ENCODE results near the gene CLTA.

Gene CLTA, protein sequence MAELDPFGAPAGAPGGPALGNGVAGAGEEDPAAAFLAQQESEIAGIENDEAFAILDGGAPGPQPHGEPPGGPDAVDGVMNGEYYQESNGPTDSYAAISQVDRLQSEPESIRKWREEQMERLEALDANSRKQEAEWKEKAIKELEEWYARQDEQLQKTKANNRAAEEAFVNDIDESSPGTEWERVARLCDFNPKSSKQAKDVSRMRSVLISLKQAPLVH

DNA sequence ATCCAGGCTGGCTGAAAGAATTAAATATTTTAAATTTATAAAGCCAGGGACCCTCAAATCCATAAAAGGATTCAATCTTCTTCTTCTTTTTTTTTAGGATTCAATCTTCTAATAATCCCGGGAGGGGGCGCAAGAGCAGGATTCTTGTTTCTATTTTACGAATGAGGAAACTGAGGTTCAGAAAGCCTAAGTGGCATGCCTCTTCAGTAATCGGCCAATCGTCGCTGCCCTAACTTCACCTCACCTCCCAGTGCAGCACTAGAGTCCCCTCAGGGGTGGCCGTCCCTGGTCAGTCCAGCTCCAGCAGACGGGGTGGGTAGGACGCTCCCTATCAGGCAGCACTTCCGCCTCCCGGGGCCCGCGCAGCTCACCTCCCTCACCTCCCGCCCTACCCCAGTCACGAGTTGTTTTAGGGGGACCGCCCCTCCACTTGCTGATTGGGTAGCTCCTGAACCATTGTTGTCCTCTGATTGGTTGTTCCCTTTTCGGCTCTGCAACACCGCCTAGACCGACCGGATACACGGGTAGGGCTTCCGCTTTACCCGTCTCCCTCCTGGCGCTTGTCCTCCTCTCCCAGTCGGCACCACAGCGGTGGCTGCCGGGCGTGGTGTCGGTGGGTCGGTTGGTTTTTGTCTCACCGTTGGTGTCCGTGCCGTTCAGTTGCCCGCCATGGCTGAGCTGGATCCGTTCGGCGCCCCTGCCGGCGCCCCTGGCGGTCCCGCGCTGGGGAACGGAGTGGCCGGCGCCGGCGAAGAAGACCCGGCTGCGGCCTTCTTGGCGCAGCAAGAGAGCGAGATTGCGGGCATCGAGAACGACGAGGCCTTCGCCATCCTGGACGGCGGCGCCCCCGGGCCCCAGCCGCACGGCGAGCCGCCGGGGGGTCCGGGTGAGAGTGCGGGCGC, at the start of gene CLTA:
Gene CLTA (plus strand): TSS at position 534 of the 902 bp plus-strand sequence. CDS start 136 bp downstream, at position 670.
- DNase-seq (ENCODE audit: low spot score) = peak; percentile 99

DNA sequence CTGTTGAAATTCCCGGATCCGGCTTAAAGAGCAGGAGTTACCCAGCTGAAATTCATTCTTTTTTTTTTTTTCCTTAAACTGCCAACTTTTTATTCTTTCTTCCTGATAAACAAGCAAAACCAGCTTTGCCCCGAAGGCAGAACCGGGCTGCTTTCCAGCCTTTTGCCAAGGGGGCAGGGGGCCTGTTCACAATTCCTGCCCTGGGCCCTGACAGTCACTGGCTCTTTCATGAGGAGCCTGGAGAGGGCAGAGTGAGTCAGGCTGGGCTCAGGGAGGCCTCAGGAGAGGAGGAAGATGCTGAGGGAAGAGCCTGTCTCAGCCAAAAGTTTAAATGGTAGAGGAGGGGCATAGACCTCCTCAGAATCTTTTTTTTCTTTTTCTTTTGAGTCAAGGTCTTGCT, 49.4 kb upstream of the CLTA start:
- peak; percentile 47 for DNase-seq (ENCODE audit: low spot score)

DNA sequence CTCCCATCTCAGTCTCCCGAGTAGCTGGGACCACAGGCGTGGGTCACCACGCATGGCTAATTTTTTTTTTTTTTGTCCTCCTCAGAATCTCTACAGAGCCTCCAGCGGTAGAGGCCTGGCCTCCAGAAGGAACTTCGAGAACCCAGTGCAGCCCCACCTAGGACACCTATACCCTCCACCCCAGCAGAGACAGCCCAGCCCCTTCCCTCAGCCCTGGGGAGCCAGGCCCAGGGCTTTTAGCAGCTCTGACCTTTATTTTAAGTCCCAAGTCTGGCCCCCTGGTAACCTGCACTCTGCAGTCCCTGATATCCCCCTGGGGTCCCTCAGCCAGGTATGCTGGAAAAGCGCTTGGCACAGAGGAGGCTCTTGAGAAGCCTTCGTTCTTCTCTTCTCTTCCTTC, 49.0 kb upstream of the CLTA start:
- DNase-seq (ENCODE audit: low spot score) = no peak

DNA sequence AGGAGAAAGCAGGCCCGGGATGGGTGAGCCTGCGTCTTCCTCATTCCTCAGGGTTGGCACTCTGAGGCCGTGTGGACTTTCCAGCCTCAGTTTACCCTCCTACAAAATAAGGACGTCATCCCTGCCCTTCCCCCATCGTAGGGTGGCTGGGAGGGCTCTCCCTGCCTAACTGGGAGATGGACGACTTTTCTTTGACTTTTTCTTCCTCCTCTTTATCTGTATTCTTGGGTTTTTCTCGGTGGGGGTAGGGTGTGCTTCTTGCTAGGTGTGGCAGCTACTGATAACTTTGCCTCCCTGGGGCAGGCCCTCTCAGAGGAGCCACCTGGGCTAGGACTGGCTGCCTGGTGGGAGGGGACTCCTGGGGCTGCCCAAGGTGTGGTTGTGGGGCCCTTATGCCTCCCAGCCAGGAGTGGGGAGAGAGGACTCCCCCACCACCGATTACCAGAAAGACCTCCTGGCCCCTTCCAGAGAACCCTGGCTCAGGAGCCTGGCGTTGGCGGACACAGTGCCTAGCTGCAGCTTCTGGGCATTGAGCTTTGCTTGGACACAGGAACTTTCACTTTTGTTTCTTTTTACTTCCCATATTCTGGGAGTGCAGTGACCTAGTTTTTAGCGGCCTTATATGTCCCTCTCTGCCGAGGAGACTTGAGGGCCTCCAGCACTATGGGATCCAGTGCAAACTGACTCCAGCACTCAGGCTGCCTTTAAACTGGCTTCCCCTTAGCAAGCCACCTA, 48.0 kb upstream of the CLTA start:
- DNase-seq (ENCODE audit: low spot score) = no peak

DNA sequence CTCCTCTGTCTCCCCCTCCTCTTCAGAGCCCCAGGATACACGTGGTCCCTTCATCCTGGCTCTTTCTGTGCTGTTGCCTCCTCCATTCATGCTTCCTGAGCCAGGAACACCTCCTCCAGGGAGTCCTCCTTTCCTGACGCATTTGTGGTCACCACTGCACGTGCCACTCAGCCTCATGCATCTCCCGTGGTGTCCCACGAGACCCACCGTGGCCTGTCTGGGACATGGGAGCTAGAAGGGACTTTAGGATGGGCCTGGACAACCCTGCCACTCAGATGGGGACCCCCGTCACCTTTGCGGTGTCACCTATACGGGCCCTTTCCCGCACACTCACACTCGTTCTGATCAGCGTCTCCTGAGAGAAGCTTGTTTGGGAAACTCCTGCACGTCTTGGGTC, 47.5 kb upstream of the CLTA start:
- no peak for DNase-seq (ENCODE audit: low spot score)

DNA sequence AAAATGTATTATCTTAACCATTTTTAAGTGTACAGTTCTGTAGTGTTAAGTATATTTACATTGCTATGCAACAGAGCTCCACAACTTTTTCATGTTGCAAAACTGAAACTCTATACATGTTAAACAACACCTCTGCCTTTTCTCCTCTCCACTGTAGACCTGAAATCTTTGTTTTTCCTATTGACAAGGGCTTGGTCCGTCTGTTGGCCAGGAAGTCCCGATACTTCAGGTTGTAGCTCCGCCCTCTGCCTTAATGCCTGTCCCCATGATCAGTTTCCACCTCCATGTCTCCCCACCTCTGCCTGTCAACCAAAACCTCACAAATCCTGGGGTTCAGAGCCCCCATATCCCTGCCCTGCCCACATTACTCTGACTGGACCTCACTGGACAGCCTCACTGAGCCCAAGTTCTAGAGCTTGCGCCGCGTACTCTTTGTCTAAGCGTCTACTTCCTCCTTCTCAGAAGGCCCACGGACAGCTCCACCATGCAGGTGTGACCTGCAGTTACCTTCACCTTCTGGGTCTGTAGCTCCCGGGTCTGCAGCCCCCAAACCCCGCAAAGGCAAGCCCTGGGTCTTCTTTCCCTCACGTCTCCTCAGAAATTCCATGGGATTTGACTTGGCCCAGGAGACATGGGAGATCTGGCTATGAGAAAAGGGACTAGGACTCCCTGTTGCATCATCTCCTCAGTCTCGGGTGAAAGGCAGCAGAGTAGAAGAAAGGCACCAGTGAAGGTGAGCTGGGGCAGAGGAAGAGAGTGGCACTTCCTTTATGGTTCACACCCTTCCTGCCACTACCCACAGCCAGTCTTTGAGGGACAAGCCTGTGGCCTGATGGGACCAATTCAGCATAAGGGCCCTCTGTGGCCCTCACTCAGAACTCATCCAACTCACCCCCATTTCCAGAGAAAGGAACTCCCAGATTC, 46.1 kb upstream of the CLTA start:
- DNase-seq (ENCODE audit: low spot score) = no peak

DNA sequence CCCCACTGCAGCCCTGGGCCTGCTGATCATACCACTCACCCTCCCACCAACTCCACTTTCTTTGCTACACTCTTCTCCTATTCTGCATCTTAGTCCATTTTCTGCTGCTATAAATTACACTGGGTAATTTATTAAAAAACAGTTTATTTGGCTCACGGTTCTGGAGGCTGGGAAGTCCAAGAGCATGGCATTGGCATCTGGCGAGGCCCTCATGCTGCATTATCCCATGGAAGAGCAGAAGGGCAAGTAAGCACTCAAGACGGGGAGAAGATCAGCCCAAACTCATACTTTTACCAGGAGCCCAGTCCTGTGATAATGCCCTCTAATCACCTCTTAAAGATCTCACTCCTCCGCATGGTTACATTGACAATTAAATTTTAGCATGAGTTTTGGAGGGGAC, 44.8 kb upstream of the CLTA start:
- no peak for DNase-seq (ENCODE audit: low spot score)

DNA sequence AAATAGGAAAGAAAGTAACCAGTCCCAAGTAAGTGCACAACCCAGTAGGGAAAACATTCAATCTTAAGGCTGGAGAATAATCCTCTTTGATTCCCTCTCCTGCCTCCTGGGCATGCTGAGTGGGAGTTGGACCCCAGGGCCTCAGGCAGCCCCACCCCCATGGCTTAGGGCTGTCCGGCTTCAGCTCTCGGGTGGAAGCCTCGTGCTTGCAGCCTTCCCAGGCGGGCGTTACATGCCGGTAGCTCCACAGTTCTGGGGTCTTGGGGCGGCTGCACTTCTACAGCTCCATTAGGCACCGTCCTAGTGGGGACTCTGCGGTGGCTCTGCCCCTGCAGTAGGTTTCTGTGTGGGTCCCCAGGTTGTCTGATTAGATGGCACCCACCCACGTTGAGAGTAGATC, 44.1 kb upstream of the CLTA start:
- DNase-seq (ENCODE audit: low spot score) = no peak

DNA sequence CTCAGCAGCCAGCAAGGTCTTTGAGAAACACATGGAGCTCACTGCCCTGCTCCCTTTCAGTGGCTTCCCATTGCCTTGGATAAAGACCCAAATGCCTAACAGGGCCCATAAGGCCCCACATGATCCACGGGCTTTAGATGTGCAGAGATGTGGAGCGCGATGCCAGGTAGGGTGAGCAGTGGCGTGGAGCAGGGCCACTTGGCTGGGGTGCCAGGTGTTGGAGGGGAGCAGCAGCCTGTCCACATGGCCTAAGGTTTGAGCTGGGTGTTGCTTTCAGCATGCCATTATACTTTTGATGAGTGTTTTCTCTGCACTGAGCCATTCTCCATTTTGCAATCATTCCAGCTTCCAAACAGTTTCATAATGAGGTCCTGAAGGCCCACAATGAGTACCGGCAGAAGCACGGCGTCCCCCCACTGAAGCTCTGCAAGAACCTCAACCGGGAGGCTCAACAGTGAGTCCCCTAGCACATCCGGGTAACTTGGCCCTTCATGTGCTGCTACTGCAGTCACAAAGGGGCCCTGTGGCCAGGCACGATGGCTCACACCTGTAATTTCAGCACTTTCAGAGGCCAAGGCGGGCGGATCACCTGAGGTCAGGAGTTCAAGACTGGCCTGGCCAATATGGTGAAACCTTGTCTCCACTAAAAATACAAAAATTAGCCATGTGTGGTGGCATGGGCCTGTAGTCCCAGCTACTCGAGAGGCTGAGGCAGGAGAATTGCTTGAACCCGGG, 43.1 kb upstream of the CLTA start:
- no peak for DNase-seq (ENCODE audit: low spot score)

DNA sequence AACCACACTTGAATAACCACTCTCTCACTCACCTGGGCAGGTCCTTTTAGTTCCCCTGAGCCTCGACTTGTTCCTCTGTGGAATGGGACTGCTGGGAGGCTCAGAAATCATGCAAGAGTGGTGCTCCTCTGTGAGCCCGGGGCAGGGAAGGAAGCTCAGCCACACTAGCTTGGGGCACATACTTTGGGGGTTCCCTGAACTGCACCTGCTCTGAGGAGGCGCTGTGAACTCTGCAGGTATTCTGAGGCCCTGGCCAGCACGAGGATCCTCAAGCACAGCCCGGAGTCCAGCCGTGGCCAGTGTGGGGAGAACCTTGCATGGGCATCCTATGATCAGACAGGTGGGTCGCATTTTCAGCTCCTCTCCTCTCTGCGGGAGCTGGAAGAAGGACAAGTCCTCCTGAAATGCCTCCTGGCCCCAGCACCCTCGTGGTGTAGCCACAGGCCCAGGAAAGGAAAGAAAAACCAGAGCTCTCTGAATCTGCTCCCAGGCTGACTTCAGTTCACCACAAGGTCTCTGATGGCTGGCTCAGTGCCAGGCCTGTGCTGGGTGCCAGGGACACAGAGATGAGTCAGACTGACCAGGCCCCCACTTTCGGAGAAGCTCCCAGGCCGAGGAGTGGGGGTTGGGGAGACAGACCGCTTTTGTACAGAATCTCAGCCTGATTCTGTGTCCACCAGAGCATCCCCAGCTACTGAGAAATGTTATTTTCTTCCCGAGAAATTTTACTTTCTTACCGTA, 42.2 kb upstream of the CLTA start:
- peak; percentile 97 for DNase-seq (ENCODE audit: low spot score)

DNA sequence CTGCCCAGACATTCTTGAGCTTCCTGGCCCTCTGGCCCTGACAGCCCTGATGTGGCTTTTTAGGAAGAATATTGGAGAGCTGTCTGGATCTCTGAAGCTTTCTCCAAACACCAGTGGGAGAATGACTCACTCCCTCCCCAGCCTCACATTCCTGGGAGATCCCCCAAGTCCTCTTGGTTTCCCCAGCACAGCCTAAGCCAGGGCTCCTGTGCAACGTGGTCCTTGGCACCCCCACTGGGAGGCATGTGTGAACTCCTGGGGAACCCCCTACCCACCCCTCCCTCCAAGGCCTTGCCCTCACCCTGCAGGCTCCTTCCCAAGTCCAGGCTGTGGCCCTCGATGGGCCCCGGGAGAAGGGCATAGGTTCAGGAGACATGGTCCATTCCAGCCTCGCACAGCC, 41.5 kb upstream of the CLTA start:
- DNase-seq (ENCODE audit: low spot score) = peak; percentile 74

DNA sequence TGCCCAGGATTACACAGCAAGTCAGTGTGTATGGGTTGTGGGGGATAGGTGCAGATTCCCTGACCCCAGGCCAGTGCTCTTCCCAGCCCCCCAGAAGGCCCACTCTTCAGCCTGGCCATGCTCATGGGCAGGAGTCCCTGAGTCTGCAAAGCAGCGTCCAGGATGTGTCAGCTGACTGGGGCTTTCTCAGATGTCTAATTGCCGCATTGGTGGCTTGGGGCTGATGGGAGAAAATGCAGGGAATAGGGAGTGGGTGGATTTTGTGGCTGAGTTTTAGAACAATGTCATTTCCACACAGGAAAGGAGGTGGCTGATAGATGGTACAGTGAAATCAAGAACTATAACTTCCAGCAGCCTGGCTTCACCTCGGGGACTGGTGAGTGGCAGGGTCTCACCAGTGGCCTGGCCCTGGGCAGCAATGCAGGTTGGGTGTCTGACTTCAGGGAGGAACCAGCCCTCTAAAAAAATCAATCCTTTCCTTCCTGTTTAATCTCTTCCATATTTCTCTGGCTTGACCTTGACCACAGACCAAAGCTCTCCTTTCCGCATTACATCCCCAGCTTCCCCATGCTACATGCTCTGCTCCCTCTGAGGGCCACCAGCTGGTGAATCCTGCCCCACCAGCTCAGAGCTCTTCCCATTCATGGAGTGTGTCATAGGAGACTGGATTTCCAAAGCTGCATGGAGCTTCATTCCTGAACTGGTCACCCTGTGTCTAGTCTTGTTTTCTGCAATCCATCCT, 40.0 kb upstream of the CLTA start:
- no peak for DNase-seq (ENCODE audit: low spot score)

DNA sequence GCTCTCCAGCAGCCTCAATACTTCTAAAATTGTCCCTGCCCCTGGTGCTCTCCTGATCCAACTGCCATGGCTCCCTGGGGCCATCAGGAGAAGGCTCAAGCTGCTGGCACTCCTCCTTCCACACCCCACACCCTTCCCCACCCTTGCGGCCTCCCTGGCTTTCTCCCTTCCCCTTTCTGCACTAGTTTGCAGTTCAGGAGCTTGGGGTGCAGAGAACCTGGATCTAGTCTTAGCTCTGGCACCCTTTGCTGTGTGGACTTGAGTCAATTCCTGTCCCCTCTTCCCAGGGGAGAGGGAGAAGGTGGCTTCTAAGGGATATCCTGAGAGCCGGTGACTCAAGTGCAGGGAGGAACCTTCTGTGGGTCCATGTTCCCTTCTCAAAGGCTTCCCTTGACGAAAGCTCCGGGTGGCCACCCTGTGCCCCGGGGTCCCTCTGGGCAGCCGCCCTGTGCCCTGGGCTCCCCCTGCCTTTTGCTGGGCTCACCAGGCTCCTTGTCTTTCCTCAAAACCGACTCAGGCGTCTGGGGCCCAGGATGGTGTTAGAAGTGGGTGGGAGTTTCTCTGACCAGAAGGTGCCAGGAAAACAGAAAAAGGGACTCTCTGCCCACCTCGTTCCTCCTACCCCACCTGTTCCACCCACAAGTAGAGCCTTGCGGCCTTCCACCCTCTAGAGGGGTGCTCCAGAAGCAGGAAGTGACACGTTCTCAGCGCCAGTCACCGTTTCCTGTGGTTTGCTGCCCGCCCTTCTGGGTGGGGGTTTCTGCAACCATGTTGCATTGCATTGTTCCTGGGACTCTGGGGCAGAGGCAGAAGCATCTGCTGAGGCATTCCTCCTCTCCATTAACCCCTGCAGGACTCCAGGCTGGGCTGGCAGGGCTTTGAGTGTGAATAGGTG, 39.2 kb upstream of the CLTA start:
- no peak for DNase-seq (ENCODE audit: low spot score)

DNA sequence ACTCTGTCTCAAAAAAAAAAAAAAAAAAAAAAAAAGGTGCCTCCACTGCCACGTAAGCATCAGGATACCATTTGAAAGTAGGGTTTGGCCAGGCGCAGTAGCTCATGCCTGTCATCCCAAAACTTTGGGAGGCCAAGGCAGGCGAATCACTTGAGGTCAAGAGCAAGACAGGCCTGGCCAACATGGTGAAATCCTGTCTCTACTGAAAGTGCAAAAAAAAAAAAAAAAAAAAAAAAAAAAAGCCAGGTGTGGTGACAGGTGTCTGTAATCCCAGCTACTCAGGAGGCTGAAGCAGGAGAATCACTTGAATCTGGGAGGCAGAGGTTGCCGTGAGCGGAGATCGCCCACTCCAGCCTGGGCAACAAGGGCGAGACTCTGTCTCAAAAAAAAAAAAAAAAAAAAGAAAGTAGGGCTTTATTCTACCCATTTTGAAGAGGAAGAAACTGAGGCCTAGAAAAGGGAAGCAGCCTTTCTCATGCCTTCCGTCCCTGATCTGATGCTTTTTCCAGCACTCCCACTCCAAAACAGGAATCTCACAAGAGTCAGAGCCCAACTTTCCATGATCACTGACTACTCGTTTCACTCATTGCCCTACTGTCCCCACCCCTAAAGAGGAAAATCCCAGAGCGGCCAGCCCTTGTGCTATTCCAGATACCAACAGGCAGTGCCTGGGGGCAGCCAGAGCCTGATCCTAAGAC, 37.8 kb upstream of the CLTA start:
- DNase-seq (ENCODE audit: low spot score) = no peak

DNA sequence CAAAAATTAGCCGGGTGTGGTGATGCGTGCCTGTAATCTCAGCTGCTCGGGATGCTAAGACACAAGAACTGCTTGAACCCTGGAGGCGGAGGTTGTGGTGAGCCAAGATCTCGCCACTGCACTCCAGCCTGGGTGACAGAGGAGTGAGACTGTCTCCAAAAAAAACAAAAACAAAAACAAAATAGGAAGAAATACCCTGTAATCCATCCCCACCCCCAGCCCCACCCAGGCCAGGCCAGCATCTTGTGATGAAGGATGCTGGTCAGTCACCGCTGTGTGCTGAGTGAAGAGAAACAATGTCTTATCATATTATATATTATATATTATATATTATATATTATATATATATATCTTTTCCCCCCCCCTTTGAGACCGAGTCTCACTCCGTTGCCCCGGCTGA, 37.0 kb upstream of the CLTA start:
- no peak for DNase-seq (ENCODE audit: low spot score)

DNA sequence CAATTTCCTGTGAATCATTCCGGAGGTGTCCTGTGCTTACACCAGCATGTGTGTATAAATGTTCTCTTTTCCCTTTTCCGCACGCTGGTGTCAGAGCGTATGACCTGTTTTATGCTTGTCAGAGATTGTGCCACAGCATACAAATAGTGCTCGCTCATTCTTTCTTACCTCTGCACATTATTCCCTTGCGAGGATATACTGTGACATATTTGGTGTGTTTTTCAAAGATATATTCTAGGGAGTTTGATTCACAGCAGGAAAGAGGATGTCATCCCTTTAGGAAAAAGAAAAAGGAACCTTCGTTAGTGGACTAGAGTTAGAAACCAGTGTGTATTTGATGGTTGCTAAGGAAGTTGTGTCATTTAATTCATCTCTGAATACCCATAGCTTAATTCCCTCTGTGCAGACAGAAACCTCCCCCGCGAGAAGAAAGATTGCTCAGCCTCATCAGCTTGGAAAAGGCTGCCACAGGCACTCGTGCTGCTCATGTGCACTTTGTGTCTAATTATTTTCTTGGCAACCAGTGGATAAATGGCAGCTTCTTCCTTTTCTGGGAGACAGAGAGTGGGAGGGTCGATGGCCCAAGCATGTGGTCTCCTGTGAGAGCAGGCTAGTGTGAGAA, 36.3 kb upstream of the CLTA start:
- DNase-seq (ENCODE audit: low spot score) = peak; percentile 51

DNA sequence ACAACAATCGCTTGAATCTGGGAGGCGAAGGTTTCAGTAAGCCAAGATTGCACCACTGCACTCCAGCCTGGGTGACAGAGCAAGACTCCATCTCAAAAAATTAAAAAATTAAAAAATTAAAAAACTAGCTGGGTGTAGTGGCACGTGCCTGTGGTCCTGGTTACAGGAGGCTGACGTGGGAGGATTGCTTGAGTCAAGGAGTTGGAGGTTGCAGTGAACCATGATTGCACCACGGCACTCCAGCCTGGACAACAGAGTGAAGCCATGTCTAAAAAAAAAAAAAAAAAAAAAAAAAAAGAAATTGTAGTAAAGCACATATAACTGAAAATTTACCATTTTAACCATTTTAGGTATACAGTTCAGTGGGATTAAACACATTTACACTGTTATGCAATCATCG, 34.6 kb upstream of the CLTA start:
- no peak for DNase-seq (ENCODE audit: low spot score)

DNA sequence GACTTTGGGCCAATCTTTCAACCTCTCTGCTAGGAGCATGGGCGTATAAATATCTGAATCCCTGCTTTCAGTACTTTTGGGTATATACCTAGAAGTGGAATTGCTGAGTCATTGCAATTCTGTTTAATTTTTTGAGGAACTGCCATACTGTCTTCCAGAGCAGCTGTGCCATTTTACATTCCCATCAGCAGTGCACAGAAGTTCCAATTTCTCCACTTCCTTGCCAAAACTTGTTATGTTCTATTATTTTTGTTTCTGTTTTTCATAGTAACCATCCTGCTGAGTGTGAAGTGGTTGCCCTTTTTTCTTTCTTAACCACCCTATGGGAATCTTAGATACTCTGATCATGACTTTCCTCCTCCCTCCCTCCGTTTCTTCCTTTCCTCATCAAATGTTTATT, 32.6 kb upstream of the CLTA start:
- DNase-seq (ENCODE audit: low spot score) = no peak

Measured in AG08395 (cell line).